ENCODE results near the gene PLEKHG3.

- TF ChIP-seq CTCF (optimal IDR thresholded peaks at IDR 0.05 in 1 of 3, IDR thresholded peaks at IDR 0.05 in 1 of 3, conservative IDR thresholded peaks at IDR 0.05 in 1 of 3; ENCODE audit: extremely low read depth in 1 of 3, insufficient read depth in 2 of 3, low read length in 3 of 3) (no peak), EZH2 (IDR thresholded peaks at IDR 0.05; ENCODE audit: low read length) (no peak)
These were observed 5.3 kb upstream of the PLEKHG3 start for GRCh38 chr14:64698903-64699302.

All from keratinocyte (primary cell).